BLaER1 treated with 17β-estradiol and CSF1 and Interleukin-3, amounts not matched to agents 10 nM and 100 nM (cell line): ENCODE data around the gene DFFB.

Source experiments
- H3K27ac ChIP-seq, 11 experiments: shearing (Covaris generic); formaldehyde crosslinking; 2 replicates each; pipeline ENCODE4 v1.8.1; 2022
- H3K27me3 ChIP-seq, 11 experiments: shearing (Covaris generic); formaldehyde crosslinking; 2 replicates each; pipeline ENCODE4 v1.8.1; 2022
- H3K36me3 ChIP-seq, 11 experiments: shearing (Covaris generic); formaldehyde crosslinking; 2 replicates each; pipeline ENCODE4 v1.8.1; 2022
- H3K4me1 ChIP-seq, 10 experiments: shearing (Covaris generic); formaldehyde crosslinking; 2 replicates each; pipeline ENCODE4 v1.8.1; 2022
- H3K4me2 ChIP-seq, 11 experiments: shearing (Covaris generic); formaldehyde crosslinking; 2 replicates each; pipeline ENCODE4 v1.8.1; 2022
- H3K4me3 ChIP-seq, 10 experiments: shearing (Covaris generic); formaldehyde crosslinking; 2 replicates each; pipeline ENCODE4 v1.8.1; 2022
- H3K9ac ChIP-seq, 11 experiments: shearing (Covaris generic); formaldehyde crosslinking; 2 replicates each; pipeline ENCODE4 v1.8.1; 2022
- H3K9me3 ChIP-seq, 11 experiments: shearing (Covaris generic); formaldehyde crosslinking; replicated peaks in 1 of 11; 2 replicates each; pipeline ENCODE4 v1.8.1; 2022
- H4K20me1 ChIP-seq, 11 experiments: shearing (Covaris generic); formaldehyde crosslinking; 2 replicates each; pipeline ENCODE4 v1.8.1; 2022
- Cebpa-rat ChIP-seq, 11 experiments: shearing (Covaris generic); IDR thresholded peaks; 2 replicates each; pipeline ENCODE4 v1.8.1; 2022

The DFFB gene

DNA sequence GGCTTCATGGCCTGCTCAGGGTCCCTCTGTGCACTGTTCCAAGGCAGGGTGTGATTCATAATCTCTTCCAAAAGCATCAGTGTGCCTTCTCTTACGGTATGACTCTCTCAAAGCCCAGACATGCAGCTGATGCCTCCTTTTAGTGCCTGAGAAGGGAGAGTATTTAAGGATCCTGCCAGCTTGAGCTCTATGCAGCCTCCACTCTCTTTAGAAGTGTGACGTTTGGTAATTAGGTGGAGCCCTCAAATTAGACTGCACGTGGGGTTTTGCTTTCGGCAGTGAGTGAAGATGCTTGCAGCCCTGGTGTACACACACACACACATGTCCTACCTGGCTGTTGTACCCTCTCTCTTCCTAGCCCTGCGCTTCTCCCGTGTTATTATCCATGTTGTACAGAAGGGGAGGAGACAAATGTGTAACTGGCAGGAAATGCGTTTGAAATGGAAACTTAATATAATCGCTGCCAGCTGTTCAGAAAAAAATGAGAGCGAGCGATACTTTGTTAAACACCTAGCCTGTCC is 45.4 kb downstream of the DFFB start:
- Histone ChIP-seq H3K27ac (peak overlapping the region in 8 of 11 experiments; percentile 57 to 93 (median 63); a peak in 16 of 22 replicates), H3K27me3 (no peaks in the 10 kb centered on the region), H4K20me1 (peaks cover 0 to 12% (median 5%) of the 10 kb centered on the region in 11 experiments; a peak in 8 of 22 replicates), H3K4me2 (peak overlapping the region; percentile 55 to 100 (median 93)), H3K4me3 (no peak overlapping the region), H3K4me1 (peaks cover 59 to 76% (median 71%) of the 10 kb centered on the region in 10 experiments), H3K9ac (peak overlapping the region in 6 of 11 experiments; percentile 6 to 64 (median 53); a peak in 10 of 22 replicates), H3K36me3 (peaks cover 4 to 13% (median 8%) of the 10 kb centered on the region in 11 experiments; a peak in 16 of 22 replicates), H3K9me3 (peaks cover 9 to 14% (median 11%) of the 10 kb centered on the region in 11 experiments)
- TF ChIP-seq Cebpa-rat (IDR thresholded peaks at IDR 0.05) = no peak

DNA sequence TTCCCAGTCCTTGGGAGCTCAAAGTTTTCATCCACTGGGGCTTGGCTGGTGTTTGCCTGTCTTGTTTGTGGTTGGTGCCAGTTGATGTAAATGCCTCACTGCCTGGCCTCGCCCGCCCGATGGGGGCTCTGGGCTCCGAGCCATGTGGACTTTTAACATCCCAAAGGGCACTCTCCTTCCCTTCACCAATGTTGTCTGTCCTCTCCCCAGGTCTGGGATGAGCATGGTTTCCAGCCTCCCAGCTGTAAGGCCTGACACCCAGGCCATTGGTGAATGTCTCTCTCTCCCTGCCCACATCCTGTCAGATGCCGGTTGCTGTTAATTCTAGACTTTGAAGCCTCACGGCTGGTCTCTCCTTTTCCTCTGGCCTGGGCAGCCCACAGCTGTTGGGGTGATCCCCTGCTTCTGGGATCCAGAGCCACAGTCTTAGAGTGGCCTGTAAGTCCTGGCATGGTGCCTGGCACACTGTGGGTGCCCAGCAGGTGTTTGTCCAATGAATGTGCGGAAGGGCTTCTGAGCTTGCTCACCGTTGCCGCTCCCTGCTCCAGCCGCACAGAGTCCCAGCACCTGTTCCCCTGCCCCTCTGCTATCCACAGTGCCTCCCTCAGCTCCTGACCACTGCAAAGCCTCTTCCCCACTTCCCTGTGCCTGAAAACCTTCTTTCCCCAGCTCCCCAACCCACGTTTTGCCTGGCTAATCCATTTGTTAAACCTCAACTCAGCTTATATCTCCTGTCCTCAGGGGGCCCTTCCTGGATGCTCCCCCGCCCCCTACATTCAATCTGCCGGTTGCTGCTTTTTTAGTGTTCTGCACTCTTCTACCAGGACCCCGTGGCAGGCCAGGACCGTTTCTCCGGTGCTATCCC is 46.1 kb downstream of the DFFB start:
- no peak for TF ChIP-seq Cebpa-rat (IDR thresholded peaks at IDR 0.05)
- peak overlapping the region; percentile 55 to 100 (median 93) for H3K4me2 ChIP-seq
- peaks cover 60 to 83% (median 78%) of the 10 kb centered on the region in 10 experiments for H3K4me1 ChIP-seq
- 0 out of 20 replicates have a peak overlapping the region, but pooled peaks of 1 of the 10 experiments have one; percentile 8 for H3K4me3 ChIP-seq
- H3K27me3 ChIP-seq = no peaks in the 10 kb centered on the region
- peak overlapping the region in 9 of 11 experiments; percentile 4 to 64 (median 27); a peak in 10 of 22 replicates for H3K9ac ChIP-seq
- H3K27ac ChIP-seq = peak overlapping the region in 8 of 11 experiments; percentile 57 to 93 (median 63); a peak in 16 of 22 replicates
- H3K36me3 ChIP-seq = peaks cover 0 to 6% (median under 1%) of the 10 kb centered on the region in 11 experiments; a peak in 10 of 22 replicates
- H4K20me1 ChIP-seq = peaks cover 0 to 10% (median 0%) of the 10 kb centered on the region in 11 experiments; a peak in 5 of 22 replicates
- peaks cover 2 to 7% (median 4%) of the 10 kb centered on the region in 11 experiments for H3K9me3 ChIP-seq

DNA sequence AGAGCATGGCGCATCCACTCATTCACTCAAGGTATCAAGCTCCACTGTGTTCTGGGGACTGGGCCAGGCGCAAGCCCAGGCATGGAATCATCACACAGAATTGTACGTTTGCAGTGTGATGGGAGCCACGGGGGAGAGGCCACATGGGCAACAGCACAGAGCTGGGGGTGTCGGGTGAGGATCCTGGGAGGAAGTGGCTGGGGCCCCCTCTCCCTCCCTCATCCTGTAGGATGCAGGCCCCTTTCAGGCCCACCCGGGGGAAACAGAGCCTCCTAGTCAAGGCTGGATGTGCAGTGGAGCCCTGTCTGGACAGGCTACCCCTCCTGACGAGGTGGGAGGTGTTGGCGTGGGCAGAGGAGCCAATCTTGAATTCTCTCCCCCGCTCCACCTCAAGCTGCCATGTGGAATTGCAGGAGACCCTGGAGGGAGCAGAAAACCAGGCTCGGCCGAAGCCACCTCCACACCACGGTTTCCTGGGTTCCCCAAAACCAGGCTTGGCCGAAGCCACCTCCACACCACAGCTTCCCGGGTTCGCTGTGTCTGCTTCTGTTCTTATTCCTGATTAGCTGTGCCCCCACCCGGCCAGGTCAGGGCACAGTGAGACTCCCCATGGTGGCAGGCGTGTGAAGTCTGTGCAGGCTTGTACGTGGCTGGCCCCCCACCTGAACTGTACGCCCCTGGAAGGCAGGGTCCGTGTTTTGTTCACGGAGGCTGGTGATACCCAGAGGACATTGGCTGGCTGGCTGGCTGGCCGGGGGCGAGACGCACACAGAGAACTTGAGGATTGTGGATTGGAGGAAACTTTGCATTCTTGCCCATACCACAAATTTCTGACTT is 46.9 kb downstream of the DFFB start:
- Histone ChIP-seq H3K4me3 (0 out of 20 replicates have a peak overlapping the region, but pooled peaks of 1 of the 10 experiments have one; percentile 8), H3K27me3 (peaks cover 0 to 7% (median 0%) of the 10 kb centered on the region in 11 experiments; a peak in 5 of 22 replicates), H4K20me1 (peaks cover 0 to 17% (median 0%) of the 10 kb centered on the region in 11 experiments; a peak in 4 of 22 replicates), H3K9ac (peak overlapping the region in 5 of 11 experiments; percentile 23 to 64 (median 56); a peak in 9 of 22 replicates), H3K9me3 (peaks cover 0 to 2% (median 0%) of the 10 kb centered on the region in 11 experiments; a peak in 3 of 22 replicates), H3K36me3 (no peaks in the 10 kb centered on the region), H3K4me2 (peak overlapping the region; percentile 55 to 100 (median 93)), H3K4me1 (peaks cover 52 to 88% (median 82%) of the 10 kb centered on the region in 10 experiments), H3K27ac (peak overlapping the region in 8 of 11 experiments; percentile 57 to 93 (median 63); a peak in 15 of 22 replicates)
- TF ChIP-seq Cebpa-rat (IDR thresholded peaks at IDR 0.05) = no peak

DNA sequence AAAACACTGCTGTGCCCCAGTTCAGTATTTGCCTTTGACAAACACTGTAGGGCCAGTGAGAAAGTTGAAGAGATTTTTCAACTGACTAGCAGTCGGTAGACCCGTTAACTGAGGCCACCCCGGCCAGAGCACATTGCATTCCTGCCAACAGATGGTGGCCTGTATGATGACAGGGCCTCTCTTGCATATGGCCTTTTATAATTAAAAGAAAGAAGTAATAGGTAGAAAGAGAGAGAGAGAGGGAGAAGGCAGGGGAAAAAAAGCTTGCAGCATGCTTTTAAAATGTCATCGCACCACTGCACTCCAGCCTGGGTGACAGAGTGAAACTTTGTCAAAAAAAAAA is 47.5 kb downstream of the DFFB start:
- Histone ChIP-seq H3K36me3 (no peaks in the 10 kb centered on the region), H3K27ac (peak overlapping the region in 3 of 11 experiments; percentile 60 to 93 (median 71); a peak in 4 of 22 replicates), H3K9ac (no peak overlapping the region), H3K4me1 (peaks cover 52 to 89% (median 84%) of the 10 kb centered on the region in 10 experiments), H3K4me2 (peak overlapping the region in 8 of 11 experiments; percentile 78 to 100 (median 93); a peak in 16 of 22 replicates), H4K20me1 (peaks cover 0 to 18% (median 0%) of the 10 kb centered on the region in 11 experiments; a peak in 4 of 22 replicates), H3K4me3 (no peak overlapping the region), H3K27me3 (peaks cover 0 to 13% (median 0%) of the 10 kb centered on the region in 11 experiments; a peak in 8 of 22 replicates), H3K9me3 (no peaks in the 10 kb centered on the region)
- no peak for TF ChIP-seq Cebpa-rat (IDR thresholded peaks at IDR 0.05)

DNA sequence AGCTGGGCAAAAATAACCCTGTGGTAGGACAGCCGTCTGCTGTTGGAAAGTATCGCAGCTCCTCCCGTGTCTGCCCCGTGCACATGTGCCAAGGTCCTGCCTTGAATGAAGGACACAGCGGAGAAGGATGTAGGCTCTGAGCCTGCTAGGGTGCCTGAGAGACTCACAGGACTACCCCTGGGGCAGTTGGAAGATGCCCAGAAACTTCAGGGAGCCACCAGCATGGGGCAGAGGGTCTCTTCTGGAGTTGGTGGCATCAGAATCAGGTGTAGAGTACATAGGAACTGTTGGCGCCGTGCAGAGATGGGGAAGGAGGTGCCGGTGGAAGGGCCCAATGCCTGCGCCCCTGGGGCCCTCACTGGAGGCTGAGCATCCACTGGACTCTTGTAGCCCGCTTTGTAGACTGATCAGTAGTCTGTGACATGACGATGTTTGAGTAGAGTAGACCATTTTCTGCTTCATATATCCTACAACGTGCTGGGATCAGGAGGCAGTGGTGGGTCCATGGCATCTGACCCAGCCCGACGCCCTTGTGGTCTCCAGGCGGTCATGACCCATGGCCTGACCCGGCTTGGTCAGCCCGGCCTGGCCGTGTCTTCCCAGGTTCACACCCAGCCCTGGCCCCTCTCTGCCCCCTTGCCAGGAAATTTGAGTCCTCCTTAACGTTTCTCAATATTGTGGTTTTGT is 48.1 kb downstream of the DFFB start:
- peak overlapping the region; percentile 39 to 100 (median 90) for H3K4me2 ChIP-seq
- peaks cover 58 to 95% (median 90%) of the 10 kb centered on the region in 10 experiments for H3K4me1 ChIP-seq
- TF ChIP-seq Cebpa-rat (IDR thresholded peaks at IDR 0.05) = no peak
- no peak overlapping the region for H3K4me3 ChIP-seq
- no peaks in the 10 kb centered on the region for H3K9me3 ChIP-seq
- no peaks in the 10 kb centered on the region for H3K36me3 ChIP-seq
- H3K27me3 ChIP-seq = peaks cover 0 to 19% (median 0%) of the 10 kb centered on the region in 11 experiments; a peak in 9 of 22 replicates
- H3K27ac ChIP-seq = peak overlapping the region in 4 of 11 experiments; percentile 9 to 39 (median 22); a peak in 3 of 22 replicates
- no peak overlapping the region; a peak in 1 of 22 replicates for H3K9ac ChIP-seq
- peaks cover 0 to 24% (median 0%) of the 10 kb centered on the region in 11 experiments; a peak in 4 of 22 replicates for H4K20me1 ChIP-seq

DNA sequence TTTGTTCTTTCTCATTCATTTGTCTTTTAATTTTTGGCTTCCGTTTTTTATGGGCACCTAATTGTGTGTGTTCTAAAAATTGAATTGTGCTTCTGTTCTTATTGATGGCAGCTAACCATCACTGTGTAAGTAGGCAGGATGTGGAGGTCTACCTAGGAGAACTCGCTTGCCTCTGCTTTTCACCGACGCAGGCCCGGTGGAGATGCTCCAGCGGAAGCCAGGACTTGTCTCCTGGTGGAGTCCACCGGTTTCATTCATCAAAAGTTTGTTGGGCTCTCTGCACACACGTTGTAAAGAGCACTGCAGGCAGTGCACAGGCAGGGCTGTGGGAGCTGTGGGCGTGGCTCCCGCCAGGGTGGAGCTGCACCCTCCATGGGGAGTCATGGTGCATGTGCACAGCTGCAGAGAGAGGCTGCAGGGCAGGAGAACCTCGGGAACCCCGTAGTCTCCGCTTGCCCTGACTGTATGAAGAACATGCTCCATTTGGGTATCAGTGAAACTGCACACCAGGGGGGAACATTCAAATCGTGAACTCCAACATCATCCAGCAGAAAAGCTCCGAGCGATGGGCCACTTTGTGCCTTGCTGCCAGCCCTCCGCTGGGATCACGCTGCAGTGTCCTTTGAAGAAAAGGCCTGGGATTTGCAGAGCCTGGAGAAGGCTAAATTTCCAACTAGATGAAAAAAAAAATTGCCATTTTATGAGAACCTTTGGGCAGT is 48.8 kb downstream of the DFFB start:
- Histone ChIP-seq H3K4me1 (peaks cover 63 to 100% (median 97%) of the 10 kb centered on the region in 10 experiments), H3K9me3 (no peaks in the 10 kb centered on the region), H3K4me3 (no peak overlapping the region), H3K27me3 (peaks cover 0 to 26% (median 0%) of the 10 kb centered on the region in 11 experiments; a peak in 9 of 22 replicates), H4K20me1 (peaks cover 0 to 29% (median 0%) of the 10 kb centered on the region in 11 experiments; a peak in 5 of 22 replicates), H3K9ac (no peak overlapping the region; a peak in 1 of 22 replicates), H3K27ac (peak overlapping the region in 1 of 11 experiments; percentile 39; a peak in 1 of 22 replicates), H3K36me3 (no peaks in the 10 kb centered on the region), H3K4me2 (peak overlapping the region; percentile 39 to 100 (median 90))
- TF ChIP-seq Cebpa-rat (IDR thresholded peaks at IDR 0.05) = no peak

DNA sequence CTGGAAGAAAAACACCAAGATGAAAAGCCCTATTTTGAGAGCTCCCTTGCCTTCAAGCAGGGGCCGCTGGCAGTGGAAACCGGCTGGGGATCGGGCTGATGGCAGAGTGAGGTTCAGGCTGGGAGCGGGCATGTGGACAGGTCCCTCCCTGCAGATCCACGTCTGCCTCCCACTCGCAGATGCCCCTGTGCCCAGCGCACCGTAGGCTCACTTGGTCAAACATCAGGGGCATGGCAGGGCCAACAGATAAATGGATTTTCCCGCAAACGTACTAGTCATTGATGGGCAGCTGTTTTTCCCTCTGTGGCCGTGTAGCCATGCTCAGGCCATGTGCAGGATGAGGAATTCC is 49.4 kb downstream of the DFFB start:
- peak overlapping the region; percentile 39 to 100 (median 90) for H3K4me2 ChIP-seq
- no peaks in the 10 kb centered on the region for H3K9me3 ChIP-seq
- H4K20me1 ChIP-seq = peaks cover 0 to 35% (median 0%) of the 10 kb centered on the region in 11 experiments; a peak in 5 of 22 replicates
- H3K36me3 ChIP-seq = no peaks in the 10 kb centered on the region
- no peak overlapping the region for H3K27ac ChIP-seq
- no peak overlapping the region for H3K4me3 ChIP-seq
- H3K4me1 ChIP-seq = peaks cover 63 to 100% (median 99%) of the 10 kb centered on the region in 10 experiments
- TF ChIP-seq Cebpa-rat (IDR thresholded peaks at IDR 0.05) = no peak
- peaks cover 0 to 31% (median 0%) of the 10 kb centered on the region in 11 experiments; a peak in 9 of 22 replicates for H3K27me3 ChIP-seq
- peak overlapping the region in 1 of 11 experiments; percentile 46; a peak in 2 of 22 replicates for H3K9ac ChIP-seq
